Erythroblast (primary cell): ENCODE data around the gene TPCN2.

Experiments used
- GATA1 ChIP-seq: IDR thresholded peaks from 2 replicates; pipeline ENCODE4 v1.6.1; 2011; ENCODE audit warnings: low read depth, mild to moderate bottlenecking, control low read depth, low read length, moderate library complexity
- POLR2A ChIP-seq: IDR thresholded peaks from 2 replicates; pipeline ENCODE4 v1.6.1; 2011; ENCODE audit warnings: mild to moderate bottlenecking, low read length

DNA sequence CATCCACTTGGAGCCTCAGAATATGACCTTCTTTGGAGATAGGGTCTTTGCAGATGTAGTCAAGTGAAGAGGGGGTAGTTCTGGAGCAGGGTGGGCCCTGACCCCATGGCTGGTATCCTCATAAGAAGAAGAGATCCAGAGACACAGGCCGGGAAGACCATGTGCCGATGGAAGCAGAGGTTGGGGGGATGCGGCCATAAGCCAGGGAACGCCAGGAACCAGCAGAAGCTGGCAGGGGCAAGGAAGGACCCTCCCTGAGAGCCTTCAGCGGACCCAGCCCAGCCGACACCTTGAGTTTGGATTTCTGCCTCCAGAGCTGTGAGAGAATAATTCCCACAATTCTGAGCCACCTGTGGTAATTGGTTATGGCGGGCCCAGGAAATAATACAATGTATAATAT, 80.9 kb downstream of the TPCN2 start:
- TF ChIP-seq POLR2A (no peak), GATA1 (no peak)
